Right lobe of liver (tissue), 6 donors: ENCODE results near the gene WHRN. TPM values are rescaled to one million over a fixed set of nuclear protein-coding genes. Genes with fewer than 3 reads are reported as not detected.

Experiments used
- ATAC-seq, 4 donors: fragments of 200-7000 bp; cut with Tn5 transposase; one replicate each; pipeline ENCODE4 v1.9.1; 2020; ENCODE audit warnings: mild to moderate bottlenecking in 4 of 4, moderate library complexity in 4 of 4
- DNase-seq, 3 donors: peaks; one replicate each; pipeline ENCODE4 v3.0.0-alpha.2; 2020
- H3K27ac ChIP-seq, 3 donors: fragments of 200-600 bp; one replicate each; pipeline ENCODE4 v1.8.0; 2022
- H3K27me3 ChIP-seq, 2 donors: fragments of 200-600 bp; one replicate each; pipeline ENCODE4 v1.8.0; 2022
- H3K36me3 ChIP-seq, 4 donors: fragments of 200-600 bp; sonication (generic) in 1 of 4; one replicate each; pipeline versions ENCODE4 v1.5.1 to v1.8.0; 2017 to 2022; ENCODE audit warnings: control low read depth in 1 of 4
- H3K4me1 ChIP-seq, 4 donors: fragments of 200-600 bp; sonication (generic) in 1 of 4; one replicate each; pipeline versions ENCODE4 v1.5.1 to v1.8.0; 2017 to 2022; ENCODE audit warnings: control low read depth in 1 of 4
- H3K4me3 ChIP-seq, 3 donors: fragments of 200-600 bp; one replicate each; pipeline ENCODE4 v1.8.0; 2022
- H3K9me3 ChIP-seq, 4 donors: fragments of 200-600 bp; sonication (generic) in 1 of 4; one replicate each; pipeline versions ENCODE4 v1.5.1 to v1.8.0; 2017 to 2022; ENCODE audit warnings: control low read depth in 1 of 4
- POLR2A ChIP-seq: fragments of 450-650 bp; IDR thresholded peaks from one replicate; pipeline ENCODE4 v1.6.1; 2017; ENCODE audit warnings: antibody characterized with exemption, mild to moderate bottlenecking
- WGBS: methylation state at CpG from one replicate; pipeline ENCODE4 v1.1.6; 2018; ENCODE audit warnings: low coverage, low lambda C conversion rate; ENCODE audit not compliant: insufficient coverage; ENCODE audit errors: missing lambda C conversion rate; 5-methylcytosine and 5-hydroxymethylcytosine counted together
- intact Hi-C, 2 donors: fragments of 100-400 bp; cut with DNase I; formaldehyde crosslinking; loops; one replicate each; pipeline versions ENCODE4 v1.11.2 to v1.14.1; 2022
- total RNA-seq, 6 experiments: library from RNA; depleted of rRNA in 2 of 6; stranded (reverse); fragments of >200 nt in 2 of 6; fragmentation: NEBNext Ultra II Directional in 3 of 6; extraction: Animal tissue kit (Norgen Biotek cat#: 25700) in 3 of 6; gene quantifications; one replicate each; pipeline versions ENCODE4 v1.1.0 to v1.2.4, GENCODE V29; 2016 to 2023
- TF ChIP-seq, protein P1 (sequence below), 4 donors: fragments of 200-600 bp in 3 of 4; fragments of 450-650 bp in 1 of 4; IDR thresholded peaks; one replicate each; pipeline versions ENCODE4 v1.5.1 to v1.8.0; 2016 to 2022; ENCODE audit warnings: antibody characterized with exemption in 4 of 4, mild to moderate bottlenecking in 2 of 4
- donor health status: DM: no; HTN: yes; CAD: no.
- donor health status: DM: no; HTN: no; CAD: no.
- donor health status: DM: no; HTN: no; CAD: no.
- donor health status: DM: no; HTN: yes; CAD: no.
- donor health status: DM: no; HTN: yes; CAD: no.

The WHRN gene
- total RNA-seq, 6 experiments from 2014 or later, result 2.1 to 3.7 (median 2.7) TPM

DNA sequence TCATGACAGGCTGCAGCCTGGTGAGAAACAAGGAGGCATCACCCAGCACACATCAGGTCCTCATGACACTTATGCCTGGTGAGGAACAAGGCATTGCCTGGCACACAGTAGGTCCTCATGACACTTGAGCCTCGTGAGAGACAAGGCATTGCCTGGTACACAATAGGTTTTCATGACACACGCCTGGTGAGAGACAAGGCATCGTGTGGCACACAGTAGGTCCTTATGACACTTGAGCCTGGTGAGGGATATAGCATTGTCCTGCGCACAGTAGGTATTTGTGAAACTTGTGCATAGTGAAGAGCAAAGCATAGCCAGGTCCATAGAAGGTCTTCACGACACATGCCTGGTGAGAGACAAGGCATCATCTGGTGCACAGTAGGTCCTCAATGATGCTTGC, 23.5 kb downstream of the WHRN start:
- Histone ChIP-seq H3K27ac (no peak overlapping the region), H3K4me3 (no peak overlapping the region), H3K9me3 (no peaks in the 10 kb centered on the region), H3K4me1 (no peaks in the 10 kb centered on the region), H3K27me3 (no peaks in the 10 kb centered on the region), H3K36me3 (no peaks in the 10 kb centered on the region)
- no peak for TF ChIP-seq POLR2A
- TF ChIP-seq, protein P1, sequence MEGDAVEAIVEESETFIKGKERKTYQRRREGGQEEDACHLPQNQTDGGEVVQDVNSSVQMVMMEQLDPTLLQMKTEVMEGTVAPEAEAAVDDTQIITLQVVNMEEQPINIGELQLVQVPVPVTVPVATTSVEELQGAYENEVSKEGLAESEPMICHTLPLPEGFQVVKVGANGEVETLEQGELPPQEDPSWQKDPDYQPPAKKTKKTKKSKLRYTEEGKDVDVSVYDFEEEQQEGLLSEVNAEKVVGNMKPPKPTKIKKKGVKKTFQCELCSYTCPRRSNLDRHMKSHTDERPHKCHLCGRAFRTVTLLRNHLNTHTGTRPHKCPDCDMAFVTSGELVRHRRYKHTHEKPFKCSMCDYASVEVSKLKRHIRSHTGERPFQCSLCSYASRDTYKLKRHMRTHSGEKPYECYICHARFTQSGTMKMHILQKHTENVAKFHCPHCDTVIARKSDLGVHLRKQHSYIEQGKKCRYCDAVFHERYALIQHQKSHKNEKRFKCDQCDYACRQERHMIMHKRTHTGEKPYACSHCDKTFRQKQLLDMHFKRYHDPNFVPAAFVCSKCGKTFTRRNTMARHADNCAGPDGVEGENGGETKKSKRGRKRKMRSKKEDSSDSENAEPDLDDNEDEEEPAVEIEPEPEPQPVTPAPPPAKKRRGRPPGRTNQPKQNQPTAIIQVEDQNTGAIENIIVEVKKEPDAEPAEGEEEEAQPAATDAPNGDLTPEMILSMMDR (IDR thresholded peaks at IDR 0.05), result no peak
- WGBS, result 72% methylated on average over 4 of the region's 5 CpGs
- intact Hi-C loops, result loop anchor here in 1 of 2 donors (10.0 kb wide), 1 partner anchor 173 kb away; the partner anchor contains the start of gene TEX53
- DNase-seq (no peak), ATAC-seq (no peak)

DNA sequence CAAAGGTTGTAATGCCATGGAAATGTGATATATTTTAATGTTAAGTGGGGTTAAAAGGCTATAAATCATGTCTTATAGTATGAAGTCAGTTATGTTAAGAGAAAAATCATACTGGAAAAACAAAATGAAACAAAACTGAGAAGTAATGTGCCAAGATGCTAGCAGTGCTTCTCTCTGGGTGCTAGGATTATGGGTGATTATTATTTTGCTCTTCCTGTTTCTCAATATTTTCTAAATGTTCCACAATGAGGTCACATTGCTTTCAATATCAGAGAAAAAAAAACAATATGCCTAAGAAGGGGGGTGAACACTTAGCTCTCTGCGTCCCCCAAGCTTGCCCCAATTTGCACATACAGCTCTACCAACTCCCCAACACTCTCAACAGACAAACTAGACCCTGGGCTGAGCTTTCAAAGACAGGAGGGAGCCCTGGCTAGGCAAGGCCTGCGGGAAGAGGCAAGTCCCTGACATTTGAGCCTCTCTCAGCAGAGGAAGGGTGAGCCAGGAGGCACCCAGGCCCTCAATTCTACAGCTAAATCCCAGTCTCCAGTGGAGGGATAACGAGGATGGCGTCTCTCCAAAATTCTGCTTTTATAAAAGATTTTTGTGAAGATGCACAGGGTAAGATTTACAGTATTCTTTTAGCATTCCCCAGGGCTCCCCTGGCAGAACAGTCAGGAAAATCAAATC, 24.4 kb downstream of the WHRN start:
- intact Hi-C loops, result loop anchor here in 1 of 2 donors (10.0 kb wide), 1 partner anchor 174 kb away; the partner anchor contains the start of gene TEX53
- ATAC-seq (no peak), DNase-seq (no peak)
- no peak for TF ChIP-seq POLR2A
- TF ChIP-seq, protein P1 (IDR thresholded peaks at IDR 0.05), result no peak
- H3K4me1 ChIP-seq, result no peaks in the 10 kb centered on the region
- no peaks in the 10 kb centered on the region for H3K36me3 ChIP-seq
- WGBS, result 79% methylated on average over 3 of the region's 4 CpGs
- H3K4me3 ChIP-seq, result no peak overlapping the region
- H3K27me3 ChIP-seq, result no peaks in the 10 kb centered on the region
- H3K9me3 ChIP-seq, result no peaks in the 10 kb centered on the region
- no peak overlapping the region for H3K27ac ChIP-seq

DNA sequence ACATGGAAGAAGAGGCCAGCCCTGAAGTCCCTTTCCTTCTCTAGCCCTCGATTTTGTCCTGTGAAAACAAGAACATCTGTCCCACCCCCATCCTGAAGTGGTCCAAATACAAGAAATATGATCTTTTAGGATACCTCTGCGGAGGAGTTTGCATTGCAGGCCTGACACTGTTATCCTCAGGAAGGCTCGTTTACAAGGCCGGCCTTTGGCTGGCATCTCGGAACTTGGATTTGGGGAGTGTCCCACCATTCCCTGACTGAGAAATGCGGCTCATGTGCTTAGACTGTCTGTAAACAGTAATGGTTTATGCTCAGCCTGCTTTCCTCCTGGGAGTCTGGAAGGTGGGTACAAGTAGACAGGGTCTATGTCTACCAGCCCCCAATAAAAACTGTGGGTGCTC, 26.4 kb downstream of the WHRN start:
- TF ChIP-seq POLR2A, result no peak
- TF ChIP-seq, protein P1 (IDR thresholded peaks at IDR 0.05), result no peak
- Histone ChIP-seq H3K9me3 (no peaks in the 10 kb centered on the region), H3K27me3 (no peaks in the 10 kb centered on the region), H3K4me1 (no peaks in the 10 kb centered on the region), H3K36me3 (no peaks in the 10 kb centered on the region), H3K4me3 (no peak overlapping the region), H3K27ac (no peak overlapping the region)
- ATAC-seq (no peak), DNase-seq (no peak)
- intact Hi-C loops, result loop anchor here in 1 of 2 donors (10.0 kb wide), 1 partner anchor 64 kb away; no protein-coding TSS in a partner anchor
- WGBS, result 57% methylated on average over 2 of the region's 6 CpGs

DNA sequence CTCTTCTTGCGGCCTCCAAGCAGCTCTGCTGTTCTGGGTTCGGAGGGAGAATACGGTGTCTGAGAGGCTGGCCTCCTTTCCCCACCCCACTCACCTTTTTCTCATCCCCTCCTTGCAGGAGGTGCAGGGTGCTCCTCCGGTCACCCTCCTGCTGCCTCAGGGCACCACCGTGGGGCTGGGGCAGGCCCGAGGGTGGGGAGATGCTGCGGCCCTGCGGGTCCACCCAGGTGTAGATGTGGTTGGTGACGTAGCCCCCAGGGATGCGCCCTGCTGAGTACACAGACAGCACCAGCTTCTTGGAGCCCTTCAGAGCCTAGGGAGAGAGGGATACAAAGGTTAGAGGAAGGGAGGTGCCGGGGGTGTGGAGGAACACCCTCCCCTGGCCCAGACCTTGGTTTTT, 26.8 kb downstream of the WHRN start:
- Histone ChIP-seq H3K27me3 (no peaks in the 10 kb centered on the region), H3K9me3 (no peaks in the 10 kb centered on the region), H3K36me3 (no peaks in the 10 kb centered on the region), H3K27ac (no peak overlapping the region), H3K4me1 (no peaks in the 10 kb centered on the region), H3K4me3 (no peak overlapping the region)
- 43% methylated on average over 1 of the region's 11 CpGs for WGBS
- TF ChIP-seq, protein P1 (IDR thresholded peaks at IDR 0.05), result no peak
- no peak for TF ChIP-seq POLR2A
- ATAC-seq (no peak), DNase-seq (no peak)
- intact Hi-C loops, result loop anchor here in 1 of 2 donors (10.0 kb wide), 1 partner anchor 64 kb away; no protein-coding TSS in a partner anchor
